ENCODE measurements around the gene QRICH1. TPM values are rescaled to one million over a fixed set of nuclear protein-coding genes. Genes with fewer than 3 reads are reported as not detected.
A peak's percentile ranks its signal among the peaks of the same experiment; 100 is the strongest.

Gene QRICH1
- total and polyA plus RNA-seq, 2 donors (not counting 3 experiments of a cell fraction or from before 2014, with no cell fraction given), result 89.7 to 116 TPM

DNA sequence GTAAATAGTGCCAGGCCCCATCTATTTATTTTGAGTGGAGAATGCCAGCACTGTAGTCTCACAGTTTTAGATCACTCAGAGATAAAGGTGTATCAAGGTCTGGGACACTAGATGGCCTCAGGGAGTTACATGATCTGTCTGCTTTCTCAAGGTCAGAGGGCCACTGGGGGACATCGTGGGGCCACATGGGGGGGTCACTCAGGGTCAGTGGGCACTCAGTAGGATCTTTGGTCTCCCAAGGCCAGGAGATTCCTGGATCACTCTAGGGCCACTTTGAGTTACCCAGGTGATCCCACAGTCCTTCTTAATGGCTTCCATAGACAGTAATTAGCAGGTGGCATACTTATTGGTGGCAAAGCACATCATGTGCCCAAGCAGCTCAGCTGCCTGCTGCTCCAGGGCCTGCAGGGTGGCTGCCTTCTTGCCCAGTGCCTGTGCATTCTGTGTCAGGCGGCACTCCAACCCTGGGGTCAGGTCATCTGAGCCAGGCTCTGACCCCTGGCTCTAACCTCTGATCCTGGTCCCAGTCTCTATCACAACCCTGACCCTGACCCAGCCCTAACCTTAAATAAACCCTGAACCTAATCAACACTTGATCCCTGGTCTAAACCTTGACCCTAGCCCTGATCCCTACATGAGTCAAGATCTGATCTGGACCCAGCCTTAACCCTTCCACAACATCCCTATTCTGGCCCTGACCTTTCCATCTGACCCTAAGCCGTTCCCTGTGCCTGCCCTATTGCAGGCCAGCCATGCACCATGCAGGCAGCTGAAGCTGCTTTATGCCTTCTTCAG is 40.8 kb upstream of the QRICH1 start:
- intact Hi-C loops (cut with micrococcal nuclease), result no loop called here
- dilution Hi-C loops (cut with MboI; ENCODE audit: extremely low pct_ligation_motif_present, low sequenced_read_pairs), result no loop called here
- POLR2A ChIA-PET, result interaction anchor here (0.6 kb wide), 1 partner anchor 35 kb away, joined by 3 read pairs; no protein-coding TSS in a partner anchor
- no peak for FAIRE-seq
- no peak overlapping the region for H3K4me3 ChIP-seq (replicated peaks in 1 of 3; ENCODE audit: insufficient read depth in 1 of 3, low read depth in 1 of 3, low read length in 3 of 3)
- no peaks in the 10 kb centered on the region for H3K9me1 ChIP-seq (replicated peaks; ENCODE audit: control insufficient read depth, extremely low read depth, insufficient read depth, low read length)
- no peaks in the 10 kb centered on the region for H3K9me3 ChIP-seq (replicated peaks; ENCODE audit: control insufficient read depth, insufficient read depth, low read length)
- H3K27ac ChIP-seq (ENCODE audit: insufficient read depth, low read depth, low read length), result no peak overlapping the region
- peaks cover 0 to 18% of the 10 kb centered on the region in 2 experiments for H3K36me3 ChIP-seq (ENCODE audit: control insufficient read depth in 2 of 2, extremely low read depth in 1 of 2, insufficient read depth in 2 of 2, low read length in 2 of 2)
- no peaks in the 10 kb centered on the region for H4K20me1 ChIP-seq (replicated peaks; ENCODE audit: control insufficient read depth, extremely low read depth, insufficient read depth, low read length)
- peaks cover 0 to 1% of the 10 kb centered on the region in 2 experiments for H3K27me3 ChIP-seq (ENCODE audit: control insufficient read depth in 2 of 2, insufficient read depth in 2 of 2, low read length in 2 of 2)
- no peak for TF ChIP-seq EZH2 (IDR thresholded peaks at IDR 0.05; ENCODE audit: borderline replicate concordance, low read depth, low read length, severe bottlenecking)
- H3K9ac ChIP-seq (replicated peaks; ENCODE audit: extremely low read depth, insufficient read depth, low read length), result no peak overlapping the region
- no peak overlapping the region for H2AFZ ChIP-seq (ENCODE audit: low read depth, low read length)
- no peak overlapping the region for H3K4me2 ChIP-seq (ENCODE audit: insufficient read depth, low read length)
- BruUV-seq (replicated peaks), result no TSS peak
- H3K4me1 ChIP-seq (ENCODE audit: control insufficient read depth, extremely low read depth, insufficient read depth, low read length), result peaks cover 14% of the 10 kb centered on the region
- DNase-seq (ENCODE audit: low read depth, low spot score), result no peak
- peaks cover 25% of the 10 kb centered on the region for H3K79me2 ChIP-seq (ENCODE audit: control insufficient read depth, insufficient read depth, low read length)
- CTCF ChIA-PET, result interaction anchor here (1.0 to 3.2 kb wide), 2 partner anchors 14 to 36 kb away, joined by 3 to 16 read pairs; partner anchors contain the start of genes KLHDC8B and USP19

DNA sequence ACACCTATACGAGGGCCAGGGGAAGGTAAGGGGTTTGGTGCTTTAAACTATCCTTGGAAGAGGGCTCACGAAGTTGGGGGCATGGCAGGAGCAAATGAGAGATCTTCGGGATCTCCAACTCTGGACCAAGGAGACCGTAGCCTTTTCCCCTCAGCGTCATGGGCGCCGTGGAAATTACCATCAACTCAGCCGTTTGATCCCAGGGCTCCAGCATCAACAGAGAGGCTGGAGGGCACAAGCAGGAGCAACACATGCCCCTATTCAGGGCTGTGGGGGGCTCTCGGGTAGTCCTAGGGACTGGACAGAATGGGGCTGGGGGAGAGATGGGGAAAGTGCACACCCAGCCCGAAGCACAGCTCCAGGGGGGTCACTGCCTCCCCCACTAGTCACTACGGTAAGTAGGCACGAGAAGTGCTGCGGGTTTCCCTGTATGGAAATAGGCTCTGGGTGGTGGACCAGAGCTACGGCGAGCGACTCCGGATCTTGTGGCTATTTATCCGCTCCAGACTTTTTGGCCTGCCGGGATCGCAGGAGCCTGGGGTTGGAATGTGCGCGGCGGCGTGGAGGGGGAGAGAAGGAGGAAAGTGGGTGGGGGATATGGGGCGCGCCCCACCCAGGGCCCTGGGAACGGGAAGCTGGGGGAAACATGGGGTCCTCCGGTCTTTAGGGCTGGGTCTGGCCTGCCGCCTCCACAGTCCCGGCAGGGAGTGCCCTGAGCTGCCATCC is 39.5 kb upstream of the QRICH1 start:
- Histone ChIP-seq H3K27me3 (ENCODE audit: control insufficient read depth in 2 of 2, insufficient read depth in 2 of 2, low read length in 2 of 2) (no peaks in the 10 kb centered on the region), H3K36me3 (ENCODE audit: control insufficient read depth in 2 of 2, extremely low read depth in 1 of 2, insufficient read depth in 2 of 2, low read length in 2 of 2) (peaks cover 0 to 30% of the 10 kb centered on the region in 2 experiments), H3K9me1 (replicated peaks; ENCODE audit: control insufficient read depth, extremely low read depth, insufficient read depth, low read length) (no peaks in the 10 kb centered on the region), H3K4me1 (ENCODE audit: control insufficient read depth, extremely low read depth, insufficient read depth, low read length) (peaks cover 14% of the 10 kb centered on the region), H3K9ac (replicated peaks; ENCODE audit: extremely low read depth, insufficient read depth, low read length) (peak overlapping the region; percentile 36), H3K4me2 (ENCODE audit: insufficient read depth, low read length) (peak overlapping the region; percentile 72), H3K27ac (ENCODE audit: insufficient read depth, low read depth, low read length) (peak overlapping the region; percentile 58), H3K79me2 (ENCODE audit: control insufficient read depth, insufficient read depth, low read length) (peaks cover 25% of the 10 kb centered on the region), H2AFZ (ENCODE audit: low read depth, low read length) (peak overlapping the region; percentile 94), H3K9me3 (replicated peaks; ENCODE audit: control insufficient read depth, insufficient read depth, low read length) (no peaks in the 10 kb centered on the region), H4K20me1 (replicated peaks; ENCODE audit: control insufficient read depth, extremely low read depth, insufficient read depth, low read length) (no peaks in the 10 kb centered on the region), H3K4me3 (replicated peaks in 1 of 3; ENCODE audit: insufficient read depth in 1 of 3, low read depth in 1 of 3, low read length in 3 of 3) (peak overlapping the region; percentile 58 to 89 (median 83))
- DNase-seq (ENCODE audit: low read depth, low spot score), result peak; percentile 92
- FAIRE-seq, result peak; percentile 98
- dilution Hi-C loops (cut with MboI; ENCODE audit: extremely low pct_ligation_motif_present, low sequenced_read_pairs), result no loop called here
- no TSS peak for BruUV-seq (replicated peaks)
- TF ChIP-seq POLR2AphosphoS5 (IDR thresholded peaks at IDR 0.05; ENCODE audit: insufficient read depth, low read depth, low read length) (peak; percentile 44), POLR2A (IDR thresholded peaks at IDR 0.05; ENCODE audit: low read depth, low read length) (peak; percentile 76), GATA2 (IDR thresholded peaks at IDR 0.05; ENCODE audit: insufficient read depth, insufficient read length, low read depth, low read length) (no peak), FOS (IDR thresholded peaks at IDR 0.05; ENCODE audit: borderline replicate concordance, insufficient read depth, low read length) (no peak)
- POLR2A ChIA-PET, result interaction anchor here (0.6 to 1.0 kb wide), 3 partner anchors 21 to 126 kb away, joined by 4 to 9 read pairs (median 5); partner anchors contain the start of gene WDR6
- intact Hi-C loops (cut with micrococcal nuclease), result loop anchor here (1.0 to 2.0 kb wide), 4 partner anchors 13 to 39 kb away; partner anchors contain the start of genes KLHDC8B, QARS1, QRICH1 and USP19
- CTCF ChIA-PET, result interaction anchor here (1.0 to 3.2 kb wide), 5 partner anchors 12 to 316 kb away, joined by 3 to 19 read pairs (median 18); partner anchors contain the start of genes KLHDC8B, QRICH1 and USP19
